B cell (primary cell): Measurements from ENCODE around the gene VAMP1. TPM values are rescaled to one million over a fixed set of nuclear protein-coding genes. Genes with fewer than 3 reads are reported as not detected.

Experiments
- ATAC-seq: fragments of 200-7000 bp; cut with Tn5 transposase; one replicate; pipeline ENCODE4 v1.10.0; 2021; ENCODE audit warnings: low read depth, mild to moderate bottlenecking, moderate number of reproducible peaks, moderate library complexity
- CTCF ChIA-PET: fragments of 350-600 bp; sonication (Branson Sonifier 250); formaldehyde crosslinking; loops from one replicate; lab custom pipeline; 2021; ENCODE audit warnings: antibody characterized with exemption, inconsistent platforms; lab: Charles Lee
- POLR2A ChIA-PET: fragments of 350-600 bp; sonication (Branson Sonifier 250); formaldehyde crosslinking; loops from one replicate; lab custom pipeline; 2021; ENCODE audit warnings: antibody characterized with exemption; lab: Charles Lee
- DNase-seq: peaks from one replicate; pipeline ENCODE4 v3.0.0; 2013
- H2AFZ ChIP-seq: 2 replicates; pipeline ENCODE4 v1.6.1; 2012; ENCODE audit warnings: mild to moderate bottlenecking, low read depth, low read length; ENCODE audit not compliant: insufficient read depth, poor library complexity, severe bottlenecking
- H3K27ac ChIP-seq, 2 donors: 1 replicate in 1 of 2; 2 replicates in 1 of 2; pipeline ENCODE4 v1.5.1; 2012 to 2013; ENCODE audit warnings: low read length in 2 of 2, mild to moderate bottlenecking in 2 of 2, moderate library complexity in 1 of 2
- H3K27me3 ChIP-seq, 4 experiments: fragments of 200-600 bp in 1 of 4; sonication (generic) in 1 of 4; replicated peaks in 1 of 4; 1 replicate in 2 of 4; 2 replicates in 2 of 4; pipeline versions ENCODE4 v1.6.1 to v1.7.0; 2013 to 2016; ENCODE audit warnings: low read length in 3 of 4, mild to moderate bottlenecking in 2 of 4, mixed read lengths in 1 of 4, moderate library complexity in 1 of 4; ENCODE audit not compliant: insufficient read depth in 4 of 4, control insufficient read depth in 3 of 4; ENCODE audit errors: control extremely low read depth in 1 of 4
- H3K36me3 ChIP-seq, 2 experiments: replicated peaks in 1 of 2; 1 replicate in 1 of 2; 2 replicates in 1 of 2; pipeline versions ENCODE4 v1.6.1 to v1.7.1; 2013; ENCODE audit warnings: low read length in 1 of 2; ENCODE audit not compliant: insufficient read depth in 2 of 2, control insufficient read depth in 1 of 2; ENCODE audit errors: control extremely low read depth in 1 of 2, extremely low read depth in 1 of 2
- H3K4me1 ChIP-seq, 2 donors: fragments of 200-600 bp in 1 of 2; sonication (generic) in 1 of 2; 1 replicate in 1 of 2; 2 replicates in 1 of 2; pipeline versions ENCODE4 v1.5.1 to v1.6.1; 2013 to 2017; ENCODE audit warnings: low read length in 2 of 2; ENCODE audit not compliant: control insufficient read depth in 2 of 2, insufficient read depth in 2 of 2
- H3K4me2 ChIP-seq: replicated peaks from 2 replicates; pipeline ENCODE3; 2012; ENCODE audit warnings: mild to moderate bottlenecking, low read depth, low read length; ENCODE audit not compliant: poor library complexity, severe bottlenecking
- H3K4me3 ChIP-seq, 5 experiments: fragments of 200-600 bp in 1 of 5; sonication (generic) in 1 of 5; 1 replicate in 3 of 5; 2 replicates in 2 of 5; pipeline versions ENCODE4 v1.5.1 to v1.7.0; 2011 to 2016; ENCODE audit warnings: low read length in 4 of 5, mild to moderate bottlenecking in 4 of 5, low read depth in 2 of 5, control low read depth in 1 of 5, moderate library complexity in 1 of 5; ENCODE audit not compliant: insufficient read depth in 1 of 5; ENCODE audit errors: control extremely low read depth in 1 of 5, extremely low read depth in 1 of 5
- H3K79me2 ChIP-seq: fragments of 200-600 bp; sonication (generic); one replicate; pipeline ENCODE4 v1.6.0; 2016; ENCODE audit warnings: low read length; ENCODE audit not compliant: control insufficient read depth, insufficient read depth
- H3K9ac ChIP-seq: fragments of 200-600 bp; sonication (generic); 2 replicates; pipeline ENCODE4 v1.6.1; 2017; ENCODE audit warnings: mild to moderate bottlenecking, low read length, moderate library complexity
- H3K9me3 ChIP-seq, 3 donors: one replicate each; pipeline versions ENCODE4 v1.6.1 to v1.7.1; 2013; ENCODE audit warnings: low read length in 2 of 3; ENCODE audit not compliant: control insufficient read depth in 2 of 3, insufficient read depth in 1 of 3; ENCODE audit errors: control extremely low read depth in 1 of 3
- H4K20me1 ChIP-seq: 2 replicates; pipeline ENCODE4 v1.6.0; 2012; ENCODE audit warnings: mild to moderate bottlenecking, low read length; ENCODE audit not compliant: insufficient read depth, control insufficient read depth, poor library complexity, severe bottlenecking
- H3K27ac Mint-ChIP-seq: one replicate; pipeline ENCODE4 v1.8.0; 2021; ENCODE audit warnings: mixed read lengths
- H3K27me3 Mint-ChIP-seq: one replicate; pipeline ENCODE4 v1.8.0; 2021; ENCODE audit warnings: mixed read lengths
- H3K4me1 Mint-ChIP-seq: one replicate; pipeline ENCODE4 v1.8.0; 2021; ENCODE audit warnings: mixed read lengths
- H3K4me3 Mint-ChIP-seq: one replicate; pipeline ENCODE4 v1.8.0; 2021; ENCODE audit warnings: mixed read lengths
- H3K9me3 Mint-ChIP-seq: one replicate; pipeline ENCODE4 v1.8.0; 2022; ENCODE audit warnings: mixed read lengths; ENCODE audit not compliant: insufficient read depth
- CTCF ChIP-seq: fragments of 200-600 bp; IDR thresholded peaks from one replicate; pipeline ENCODE4 v1.8.0; 2022; ENCODE audit warnings: antibody characterized with exemption, mild to moderate bottlenecking
- EZH2 ChIP-seq: IDR thresholded peaks from 2 replicates; pipeline ENCODE4 v1.6.1; 2012; ENCODE audit warnings: borderline replicate concordance, low read depth, mild to moderate bottlenecking, moderate library complexity, low read length; ENCODE audit not compliant: insufficient read depth, poor library complexity, severe bottlenecking
- WGBS: methylation state at CpG from one replicate; pipeline ENCODE4 v1.1.5; 2013; ENCODE audit warnings: missing lambda C conversion rate; ENCODE audit not compliant: insufficient coverage; 5-methylcytosine and 5-hydroxymethylcytosine counted together
- intact Hi-C: fragments of 100-400 bp; cut with micrococcal nuclease; formaldehyde crosslinking; loops from one replicate; pipeline ENCODE4 v1.10.0; 2022
- polyA plus RNA-seq: library from polyadenylated mRNA; depleted of rRNA; stranded (reverse); fragments of >200 nt; gene quantifications from 2 replicates; pipeline ENCODE4 v1.2.3, GENCODE V29; 2012
- total RNA-seq, 2 donors: library from RNA; stranded (reverse); fragments of 120-200 nt in 1 of 2; gene quantifications; 1 replicate in 1 of 2; 2 replicates in 1 of 2; pipeline versions ENCODE4 v1.2.3 to v1.2.4, GENCODE V29; 2013 to 2022

The VAMP1 gene
- total and polyA plus RNA-seq, 2 donors (not counting 1 experiment from before 2014, with no cell fraction given) = 62.4 to 98.9 TPM

- DNase-seq (no peak), ATAC-seq (no peak)
- Mint-ChIP-seq H3K4me3 (peak overlapping the region; percentile 98), H3K9me3 (no peaks in the 10 kb centered on the region), H3K4me1 (peaks cover 31% of the 10 kb centered on the region), H3K27ac (peak overlapping the region; percentile 56), H3K27me3 (no peaks in the 10 kb centered on the region)
- peaks cover 22 to 27% of the 10 kb centered on the region in 2 donors for H3K4me1 ChIP-seq
- H3K79me2 ChIP-seq = peaks cover 31% of the 10 kb centered on the region
- H3K4me2 ChIP-seq = peak overlapping the region; percentile 89
- H3K27me3 ChIP-seq = no peaks in the 10 kb centered on the region
- intact Hi-C loops = no loop called here
- H3K9ac ChIP-seq = peak overlapping the region; percentile 94
- peak overlapping the region; percentile 96 for H2AFZ ChIP-seq
- H4K20me1 ChIP-seq = no peaks in the 10 kb centered on the region
- POLR2A ChIA-PET = interaction anchor here (1.0 to 4.8 kb wide), 4 partner anchors 24 to 71 kb away, joined by 3 to 46 read pairs (median 4); partner anchors contain the start of gene VAMP1
- TF ChIP-seq CTCF = no peak
- no peak for TF ChIP-seq EZH2
- peak overlapping the region in 1 of 2 donors; percentile 46 for H3K27ac ChIP-seq
- WGBS = no CpG with 5 or more reads among the region's 1 CpG
- CTCF ChIA-PET = interaction anchor here (0.6 to 3.4 kb wide), 5 partner anchors 29 to 207 kb away, joined by 3 to 24 read pairs (median 6); partner anchors contain the start of gene GAPDH
- H3K4me3 ChIP-seq = peak overlapping the region in 3 of 5 experiments; percentile 80 to 95 (median 95)
- H3K9me3 ChIP-seq = no peaks in the 10 kb centered on the region
- peaks cover 3 to 35% of the 10 kb centered on the region in 2 experiments for H3K36me3 ChIP-seq
Measured at GRCh38 chr12:6494968-6495367, 24.5 kb upstream of the VAMP1 start.

- Histone ChIP-seq H3K9me3 (no peaks in the 10 kb centered on the region), H3K27ac (peak overlapping the region; percentile 35 to 46), H3K27me3 (no peaks in the 10 kb centered on the region), H3K4me2 (peak overlapping the region; percentile 89), H3K4me1 (peaks cover 22 to 27% of the 10 kb centered on the region in 2 donors), H3K79me2 (peaks cover 25% of the 10 kb centered on the region), H2AFZ (peak overlapping the region; percentile 96), H3K4me3 (peak overlapping the region; percentile 68 to 95 (median 81)), H3K9ac (peak overlapping the region; percentile 94), H4K20me1 (no peaks in the 10 kb centered on the region), H3K36me3 (peaks cover 2 to 29% of the 10 kb centered on the region in 2 experiments)
- H3K4me3 Mint-ChIP-seq = peak overlapping the region; percentile 98
- ATAC-seq = peak; percentile 19
- H3K9me3 Mint-ChIP-seq = no peaks in the 10 kb centered on the region
- no peaks in the 10 kb centered on the region for H3K27me3 Mint-ChIP-seq
- TF ChIP-seq CTCF (no peak), EZH2 (no peak)
- CTCF ChIA-PET = interaction anchor here (1.1 to 3.4 kb wide), 3 partner anchors 40 to 70 kb away, joined by 3 to 24 read pairs (median 13); partner anchors contain the start of gene GAPDH
- peaks cover 31% of the 10 kb centered on the region for H3K4me1 Mint-ChIP-seq
- DNase-seq = no peak
- intact Hi-C loops = no loop called here
- POLR2A ChIA-PET = interaction anchor here (0.6 to 4.8 kb wide), 3 partner anchors 10 to 70 kb away, joined by 3 to 46 read pairs (median 4); partner anchors contain the start of gene VAMP1
- H3K27ac Mint-ChIP-seq = peak overlapping the region; percentile 93
- WGBS = 0% methylated on average over 4 of the region's 14 CpGs
Measured at GRCh38 chr12:6494258-6494743, 23.8 kb upstream of the VAMP1 start.
